H1 (cell line): ENCODE measurements around the gene SIM2. TPM values are rescaled to one million over a fixed set of nuclear protein-coding genes. Genes with fewer than 3 reads are reported as not detected.

Experiments used
- CTCF ChIA-PET: fragments of 300-600 bp; sonication (Branson Sonifier 250); formaldehyde crosslinking; loops from one replicate; lab custom pipeline; 2021; ENCODE audit not compliant: partially characterized antibody; lab: Charles Lee
- POLR2A ChIA-PET: fragments of 300-600 bp; sonication (Branson Sonifier 250); formaldehyde crosslinking; loops from one replicate; lab custom pipeline; 2021; ENCODE audit warnings: inconsistent platforms; ENCODE audit not compliant: partially characterized antibody; lab: Charles Lee
- DNase-seq, 2 experiments: peaks; one replicate each; pipeline versions ENCODE4 v3.0.0 to v3.0.0-alpha.2; 2010 to 2022; ENCODE audit warnings: low spot score in 2 of 2, low read depth in 1 of 2, mixed read lengths in 1 of 2
- FAIRE-seq: peaks from 2 replicates; lab custom pipeline; 2011; peaks lifted over from hg19 to GRCh38; lab: Jason Lieb, UNC
- H2AFZ ChIP-seq: 2 replicates; pipeline ENCODE4 v1.8.1; 2012; ENCODE audit warnings: low read length, inconsistent platforms
- H2AK5ac ChIP-seq: 2 replicates; pipeline ENCODE4 v1.6.1; 2013; ENCODE audit warnings: low read depth, low read length
- H2BK120ac ChIP-seq: replicated peaks from 2 replicates; pipeline ENCODE3; 2013; ENCODE audit warnings: low read depth, low read length, inconsistent platforms
- H2BK12ac ChIP-seq: 2 replicates; pipeline ENCODE4 v1.6.1; 2013; ENCODE audit warnings: low read depth, low read length
- H2BK15ac ChIP-seq: 2 replicates; pipeline ENCODE4 v1.6.1; 2013; ENCODE audit warnings: low read length
- H2BK20ac ChIP-seq: 2 replicates; pipeline ENCODE4 v1.6.1; 2013; ENCODE audit warnings: low read length
- H2BK5ac ChIP-seq: 2 replicates; pipeline ENCODE4 v1.6.1; 2013; ENCODE audit warnings: low read depth, low read length
- H3K14ac ChIP-seq: 2 replicates; pipeline ENCODE4 v1.6.1; 2013; ENCODE audit warnings: inconsistent platforms; ENCODE audit not compliant: insufficient read length
- H3K18ac ChIP-seq: 2 replicates; pipeline ENCODE4 v1.6.1; 2013; ENCODE audit warnings: low read length; ENCODE audit errors: extremely low read depth
- H3K23ac ChIP-seq: 2 replicates; pipeline ENCODE4 v1.6.1; 2013; ENCODE audit warnings: inconsistent platforms; ENCODE audit not compliant: insufficient read length
- H3K23me2 ChIP-seq: 2 replicates; pipeline ENCODE4 v1.6.1; 2013; ENCODE audit warnings: low read depth, low read length
- H3K27ac ChIP-seq: 2 replicates; pipeline ENCODE4 v1.6.1; 2011; ENCODE audit warnings: low read depth, low read length, inconsistent platforms
- H3K27me3 ChIP-seq, 4 experiments: replicated peaks in 1 of 4; 1 replicate in 1 of 4; 2 replicates in 3 of 4; pipeline versions ENCODE4 v1.6.1 to v1.8.1; 2011 to 2013; ENCODE audit warnings: low read length in 3 of 4, mild to moderate bottlenecking in 3 of 4, inconsistent platforms in 2 of 4, mixed read lengths in 2 of 4, moderate library complexity in 1 of 4; ENCODE audit not compliant: control insufficient read depth in 3 of 4, insufficient read depth in 3 of 4; ENCODE audit errors: extremely low read depth in 1 of 4
- H3K36me3 ChIP-seq, 4 experiments: 2 replicates each; pipeline versions ENCODE4 v1.6.1 to v1.8.1; 2011 to 2013; ENCODE audit warnings: mild to moderate bottlenecking in 4 of 4, low read length in 3 of 4, moderate library complexity in 2 of 4, control low read depth in 1 of 4, inconsistent platforms in 1 of 4; ENCODE audit not compliant: insufficient read depth in 4 of 4, control insufficient read depth in 2 of 4
- H3K4ac ChIP-seq: replicated peaks from 2 replicates; pipeline ENCODE3; 2013; ENCODE audit warnings: low read length, low read depth, mixed read lengths, inconsistent platforms; ENCODE audit not compliant: insufficient read length
- H3K4me1 ChIP-seq, 4 experiments: replicated peaks in 1 of 4; 1 replicate in 1 of 4; 2 replicates in 3 of 4; pipeline versions ENCODE4 v1.6.1 to v1.8.1; 2011 to 2013; ENCODE audit warnings: low read length in 3 of 4, inconsistent platforms in 2 of 4, mixed read lengths in 1 of 4; ENCODE audit not compliant: insufficient read depth in 4 of 4, control insufficient read depth in 3 of 4
- H3K4me2 ChIP-seq, 2 experiments: 2 replicates each; pipeline versions ENCODE4 v1.6.1 to v1.8.1; 2011 to 2013; ENCODE audit warnings: low read depth in 2 of 2, low read length in 2 of 2, control low read depth in 1 of 2, inconsistent platforms in 1 of 2, mild to moderate bottlenecking in 1 of 2; ENCODE audit not compliant: insufficient read depth in 1 of 2
- H3K4me3 ChIP-seq, 4 experiments: fragments of 200-600, 300-600 bp in 1 of 4; sonication (generic), shearing (Covaris generic), sonication (Bioruptor Twin) in 1 of 4; 2 replicates each; pipeline versions ENCODE4 v1.5.1 to v1.8.1; 2011 to 2016; ENCODE audit warnings: low read length in 4 of 4, low read depth in 3 of 4, control low read depth in 2 of 4, inconsistent platforms in 2 of 4, mild to moderate bottlenecking in 2 of 4, mixed read lengths in 1 of 4, moderate library complexity in 1 of 4; ENCODE audit not compliant: insufficient read depth in 2 of 4; ENCODE audit errors: extremely low read depth in 1 of 4
- H3K56ac ChIP-seq: replicated peaks from 2 replicates; pipeline ENCODE3; 2013; ENCODE audit warnings: low read depth, mild to moderate bottlenecking, mixed read lengths, low read length, inconsistent platforms; ENCODE audit not compliant: insufficient read length
- H3K79me1 ChIP-seq: 2 replicates; pipeline ENCODE4 v1.6.1; 2013; ENCODE audit warnings: low read depth, low read length, control low read depth
- H3K79me2 ChIP-seq, 2 experiments: 2 replicates each; pipeline versions ENCODE4 v1.6.1 to v1.8.1; 2012 to 2013; ENCODE audit warnings: low read length in 2 of 2, mild to moderate bottlenecking in 2 of 2, inconsistent platforms in 1 of 2; ENCODE audit not compliant: insufficient read depth in 2 of 2, control insufficient read depth in 1 of 2
- H3K9ac ChIP-seq, 4 experiments: replicated peaks in 1 of 4; 1 replicate in 1 of 4; 2 replicates in 3 of 4; pipeline versions ENCODE4 v1.6.1 to v1.8.1; 2011 to 2013; ENCODE audit warnings: low read depth in 3 of 4, low read length in 3 of 4, control low read depth in 2 of 4, mild to moderate bottlenecking in 2 of 4, moderate library complexity in 2 of 4, inconsistent platforms in 1 of 4; ENCODE audit errors: extremely low read depth in 1 of 4
- H3K9me3 ChIP-seq, 2 experiments: 2 replicates each; pipeline versions ENCODE4 v1.6.1 to v1.8.1; 2012 to 2013; ENCODE audit warnings: mild to moderate bottlenecking in 2 of 2, moderate library complexity in 2 of 2, control low read depth in 1 of 2, inconsistent platforms in 1 of 2, low read depth in 1 of 2, low read length in 1 of 2, mixed read lengths in 1 of 2; ENCODE audit not compliant: insufficient read depth in 2 of 2
- H4K20me1 ChIP-seq, 2 experiments: replicated peaks in 1 of 2; 2 replicates each; pipeline versions ENCODE3 to v1.8.1; 2011 to 2013; ENCODE audit warnings: inconsistent platforms in 2 of 2, low read length in 2 of 2, mild to moderate bottlenecking in 1 of 2; ENCODE audit not compliant: insufficient read depth in 2 of 2, control insufficient read depth in 1 of 2
- H4K5ac ChIP-seq: 2 replicates; pipeline ENCODE4 v1.6.1; 2013; ENCODE audit warnings: low read length, low read depth, mixed read lengths, inconsistent platforms; ENCODE audit not compliant: insufficient read length
- H4K8ac ChIP-seq: 2 replicates; pipeline ENCODE4 v1.8.0; 2013; ENCODE audit warnings: mild to moderate bottlenecking, moderate library complexity, low read length, inconsistent platforms; ENCODE audit not compliant: insufficient read depth; ENCODE audit errors: extremely low read depth
- H4K91ac ChIP-seq: replicated peaks from 2 replicates; pipeline ENCODE3; 2013; ENCODE audit warnings: low read length, mixed read lengths, inconsistent platforms; ENCODE audit not compliant: insufficient read length
- ATF2 ChIP-seq: IDR thresholded peaks from 2 replicates; pipeline ENCODE4 v1.6.1; 2012; ENCODE audit warnings: low read length, inconsistent platforms
- ATF3 ChIP-seq: IDR thresholded peaks from 2 replicates; pipeline ENCODE4 v1.6.1; 2011; ENCODE audit warnings: low read depth, mild to moderate bottlenecking, low read length; ENCODE audit not compliant: insufficient read depth
- BCL11A ChIP-seq, 2 experiments: IDR thresholded peaks; one replicate each; pipeline ENCODE4 v1.6.1; 2011; ENCODE audit warnings: low read depth in 2 of 2, low read length in 2 of 2, mild to moderate bottlenecking in 2 of 2
- CHD1 ChIP-seq: IDR thresholded peaks from 2 replicates; pipeline ENCODE4 v1.6.1; 2012; ENCODE audit warnings: low read depth, low read length, improper control_type of control experiment
- MAFK ChIP-seq: IDR thresholded peaks from 2 replicates; pipeline ENCODE4 v1.6.1; 2012; ENCODE audit warnings: low read depth, mild to moderate bottlenecking, improper control_type of control experiment, low read length
- POLR2AphosphoS5 ChIP-seq: IDR thresholded peaks from 2 replicates; pipeline ENCODE4 v1.6.1; 2011; ENCODE audit warnings: low read depth, low read length
- POU5F1 ChIP-seq: IDR thresholded peaks from 2 replicates; pipeline ENCODE4 v1.6.1; 2011; ENCODE audit warnings: low read depth, mild to moderate bottlenecking, low read length, moderate library complexity
- RFX5 ChIP-seq: IDR thresholded peaks from 2 replicates; pipeline ENCODE4 v1.6.1; 2011; ENCODE audit warnings: low read depth, low read length, improper control_type of control experiment, borderline replicate concordance
- SRF ChIP-seq: IDR thresholded peaks from 2 replicates; pipeline ENCODE4 v1.6.1; 2011; ENCODE audit warnings: mild to moderate bottlenecking, low read depth, low read length, moderate library complexity
- TCF12 ChIP-seq: IDR thresholded peaks from 2 replicates; pipeline ENCODE4 v1.6.1; 2011; ENCODE audit warnings: low read depth, mild to moderate bottlenecking, low read length
- ZNF274 ChIP-seq: IDR thresholded peaks from 2 replicates; pipeline ENCODE4 v1.7.0; 2012; ENCODE audit warnings: low read length, borderline replicate concordance; ENCODE audit errors: extremely low read depth
- WGBS, 2 experiments: shearing (Covaris generic) in 1 of 2; methylation state at CpG; one replicate each; pipeline versions ENCODE4 v1.1.6 to v1.1.7; 2013 to 2015; ENCODE audit warnings: low lambda C conversion rate in 2 of 2, mixed read lengths in 2 of 2, inconsistent platforms in 1 of 2, low coverage in 1 of 2, missing lambda C conversion rate in 1 of 2; ENCODE audit not compliant: insufficient replicate concordance in 2 of 2, insufficient coverage in 1 of 2, insufficient read length in 1 of 2; ENCODE audit errors: extremely low coverage in 1 of 2, missing lambda C conversion rate in 1 of 2; 5-methylcytosine and 5-hydroxymethylcytosine counted together
- polyA plus RNA-seq, 7 experiments: library from polyadenylated mRNA; depleted of rRNA in 3 of 7; stranded (reverse) in 5 of 7; unstranded in 2 of 7; fragments of >200 nt in 5 of 7; fragments of 200-250 nt in 2 of 7; gene quantifications; 1 replicate in 5 of 7; 2 replicates in 1 of 7; 4 replicates in 1 of 7; pipeline versions ENCODE4 v1.2.1 to v1.2.3, GENCODE V29; 2011 to 2013; ENCODE audit warnings: missing spikeins in 2 of 7, mixed read lengths in 2 of 7
- total RNA-seq: library from RNA; stranded (reverse); fragmentation: NEBNext Ultra II Directional; extraction: Animal tissue kit (Norgen Biotek cat#: 25700); gene quantifications from 2 replicates; pipeline ENCODE4 v1.2.1, GENCODE V29; 2021
- TF ChIP-seq, protein P1 (sequence below): IDR thresholded peaks from 2 replicates; pipeline ENCODE4 v1.6.1; 2012; ENCODE audit warnings: inconsistent platforms

The SIM2 gene
- total and polyA plus RNA-seq, 2 of the 8 experiments (the other 6 are each of a cell fraction or from before 2014, with no cell fraction given) = 0.05 to 0.26 TPM

- no peak overlapping the region for H2BK120ac ChIP-seq
- DNase-seq = no peak
- no peak overlapping the region for H3K27ac ChIP-seq
- no peak overlapping the region for H4K8ac ChIP-seq
- H3K4me1 ChIP-seq = no peaks in the 10 kb centered on the region; a peak in 1 of 7 replicates
- H4K91ac ChIP-seq = no peak overlapping the region
- no peak overlapping the region for H2AK5ac ChIP-seq
- H3K4ac ChIP-seq = no peak overlapping the region
- CTCF ChIA-PET = interaction anchor here (1.2 to 2.8 kb wide), 4 partner anchors 8 to 92 kb away, joined by 3 to 16 read pairs (median 4); no protein-coding TSS in a partner anchor
- FAIRE-seq = no peak
- no peak overlapping the region for H2BK5ac ChIP-seq
- H2AFZ ChIP-seq = no peak overlapping the region
- no peak overlapping the region for H3K14ac ChIP-seq
- no peak overlapping the region for H2BK12ac ChIP-seq
- H4K5ac ChIP-seq = no peak overlapping the region
- no peak overlapping the region for H2BK20ac ChIP-seq
- no peaks in the 10 kb centered on the region for H3K9me3 ChIP-seq
- H3K23me2 ChIP-seq = peaks cover 2% of the 10 kb centered on the region; the same call in 1 of the 2 replicates
- 88% methylated on average over 17 of the region's 17 CpGs; no CpG with 5 or more reads in 1 of the 2 experiments for WGBS, 2 experiments
- no peaks in the 10 kb centered on the region for H3K27me3 ChIP-seq
- H3K9ac ChIP-seq = no peak overlapping the region
- POLR2A ChIA-PET = no interaction called here
- H4K20me1 ChIP-seq = no peaks in the 10 kb centered on the region
- H3K56ac ChIP-seq = no peak overlapping the region
- no peak overlapping the region for H2BK15ac ChIP-seq
- no peak overlapping the region for H3K23ac ChIP-seq
- no peak overlapping the region for H3K4me3 ChIP-seq
- no peaks in the 10 kb centered on the region for H3K79me1 ChIP-seq
- H3K79me2 ChIP-seq = no peaks in the 10 kb centered on the region
- no peak overlapping the region for H3K18ac ChIP-seq
- H3K4me2 ChIP-seq = no peak overlapping the region
- no peaks in the 10 kb centered on the region for H3K36me3 ChIP-seq
- TF ChIP-seq MAFK (no peak), RFX5 (no peak), ATF3 (no peak), BCL11A (IDR thresholded peaks at IDR 0.05; ENCODE audit: low read depth in 2 of 2, low read length in 2 of 2) (no peak), POU5F1 (no peak), ATF2 (no peak), POLR2AphosphoS5 (no peak), SRF (no peak), ZNF274 (no peak), TCF12 (no peak), CHD1 (no peak)
- TF ChIP-seq, protein P1, sequence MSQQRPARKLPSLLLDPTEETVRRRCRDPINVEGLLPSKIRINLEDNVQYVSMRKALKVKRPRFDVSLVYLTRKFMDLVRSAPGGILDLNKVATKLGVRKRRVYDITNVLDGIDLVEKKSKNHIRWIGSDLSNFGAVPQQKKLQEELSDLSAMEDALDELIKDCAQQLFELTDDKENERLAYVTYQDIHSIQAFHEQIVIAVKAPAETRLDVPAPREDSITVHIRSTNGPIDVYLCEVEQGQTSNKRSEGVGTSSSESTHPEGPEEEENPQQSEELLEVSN = no peak
Observed at GRCh38 chr21:36654324-36654723, 44.6 kb upstream of the SIM2 start.
